Measurements from ENCODE around the gene MYO18B.

GRCh38 chr22:25911243-25911972 lies 169.4 kb downstream of the MYO18B start:
- TF ChIP-seq REST (IDR thresholded peaks at IDR 0.05; ENCODE audit: insufficient read depth in 1 of 2, low read depth in 2 of 2, low read length in 2 of 2): no peak
- TF ChIP-seq POLR2AphosphoS5 (IDR thresholded peaks at IDR 0.05; ENCODE audit: low read depth, low read length): no peak
- TF ChIP-seq SIN3A (IDR thresholded peaks at IDR 0.05; ENCODE audit: borderline replicate concordance, insufficient read depth, low read length): no peak
- no peak for TF ChIP-seq FOXP2 (optimal IDR thresholded peaks at IDR 0.05; ENCODE audit: borderline replicate concordance, extremely low read depth, extremely low read length, insufficient read depth)

Measured in PFSK-1 (cell line).